Ramos (cell line): ENCODE results near the gene ANKRD1.

Source experiments
- in situ Hi-C: fragments of 300-500 bp; cut with MboI; formaldehyde crosslinking; loops from one replicate; pipeline ENCODE4 v1.14.3; 2022; ENCODE audit warnings: low sequenced_read_pairs; ENCODE audit not compliant: unreplicated experiment

ANKRD1 gene

GRCh38 chr10:90871766-90872647, 48.9 kb downstream of the ANKRD1 start, which contains the start of gene RPP30:
TSS of gene RPP30 (plus strand) at chr10:90871974. CDS start at chr10:90871987, 13 bp downstream.
- in situ Hi-C loops: no loop called here

GRCh38 chr10:90871279-90871765, 49.6 kb downstream of the ANKRD1 start:
- in situ Hi-C loops: no loop called here

- in situ Hi-C loops: no loop called here
Measured at GRCh38 chr10:90866050-90866598, 54.8 kb downstream of the ANKRD1 start.

- in situ Hi-C loops: no loop called here
Measured at GRCh38 chr10:90865401-90865800, 55.5 kb downstream of the ANKRD1 start.

GRCh38 chr10:90862908-90863514, 57.9 kb downstream of the ANKRD1 start:
- in situ Hi-C loops: no loop called here
